ENCODE results near the gene CAPS. TPM values are rescaled to one million over a fixed set of nuclear protein-coding genes. Genes with fewer than 3 reads are reported as not detected.
"Not testable (repeated sequence)": the region's sequence is repeated elsewhere in the genome, so short reads cannot be mapped to it uniquely, and the experiment has no call there.

CAPS gene
- total RNA-seq, 1 donor from 2014 or later: 13.9 TPM

GRCh38 chr19:5881543-5882299 is 32.3 kb upstream of the CAPS start:
- H3K27me3 Mint-ChIP-seq: no peaks in the 10 kb centered on the region
- H3K27ac Mint-ChIP-seq: no peak overlapping the region
- no peaks in the 10 kb centered on the region for H3K9me3 Mint-ChIP-seq
- DNase-seq (ENCODE audit: extremely low spot score, unreplicated experiment): no peak
- H3K36me3 Mint-ChIP-seq: no peaks in the 10 kb centered on the region
- H3K4me1 Mint-ChIP-seq (ENCODE audit: unreplicated experiment): peaks cover 13% of the 10 kb centered on the region
- TF ChIP-seq CTCF (conservative IDR thresholded peaks at IDR 0.05): no peak
- no peak overlapping the region for H3K4me3 Mint-ChIP-seq

GRCh38 chr19:5882421-5882968 is 31.6 kb upstream of the CAPS start:
- Mint-ChIP-seq H3K4me1 (ENCODE audit: unreplicated experiment) (peaks cover 13% of the 10 kb centered on the region), H3K9me3 (no peaks in the 10 kb centered on the region), H3K27me3 (no peaks in the 10 kb centered on the region), H3K4me3 (no peak overlapping the region), H3K27ac (no peak overlapping the region), H3K36me3 (no peaks in the 10 kb centered on the region)
- TF ChIP-seq CTCF (conservative IDR thresholded peaks at IDR 0.05): no peak
- DNase-seq (ENCODE audit: extremely low spot score, unreplicated experiment): no peak

- not testable (repeated sequence) for H3K4me3 Mint-ChIP-seq; H3K36me3 Mint-ChIP-seq; H3K27me3 Mint-ChIP-seq; H3K9me3 Mint-ChIP-seq; DNase-seq (ENCODE audit: extremely low spot score, unreplicated experiment)
- Mint-ChIP-seq H3K4me1 (ENCODE audit: unreplicated experiment) (peaks cover 13% of the 10 kb centered on the region), H3K27ac (peak overlapping the region; percentile 12)
Measured at GRCh38 chr19:5883157-5883873, 30.7 kb upstream of the CAPS start.

GRCh38 chr19:5884065-5884811 is 29.8 kb upstream of the CAPS start:
- H3K27ac Mint-ChIP-seq; H3K4me3 Mint-ChIP-seq; DNase-seq (ENCODE audit: extremely low spot score, unreplicated experiment); H3K9me3 Mint-ChIP-seq; H3K27me3 Mint-ChIP-seq; H3K36me3 Mint-ChIP-seq: not testable (repeated sequence)
- H3K4me1 Mint-ChIP-seq (ENCODE audit: unreplicated experiment): peaks cover 13% of the 10 kb centered on the region

- Mint-ChIP-seq H3K4me1 (ENCODE audit: unreplicated experiment) (peaks cover 4% of the 10 kb centered on the region), H3K9me3 (no peaks in the 10 kb centered on the region), H3K36me3 (no peaks in the 10 kb centered on the region), H3K4me3 (no peak overlapping the region), H3K27ac (peak overlapping the region; percentile 34), H3K27me3 (no peaks in the 10 kb centered on the region)
- no peak for DNase-seq (ENCODE audit: extremely low spot score, unreplicated experiment)
- no peak for TF ChIP-seq CTCF (conservative IDR thresholded peaks at IDR 0.05)
Measured at GRCh38 chr19:5889288-5889971, 24.6 kb upstream of the CAPS start.

GRCh38 chr19:5890099-5890498 is 24.0 kb upstream of the CAPS start:
- no peaks in the 10 kb centered on the region for H3K36me3 Mint-ChIP-seq
- H3K27me3 Mint-ChIP-seq: no peaks in the 10 kb centered on the region
- no peak overlapping the region for H3K4me3 Mint-ChIP-seq
- no peak for DNase-seq (ENCODE audit: extremely low spot score, unreplicated experiment)
- no peak for TF ChIP-seq CTCF (conservative IDR thresholded peaks at IDR 0.05)
- H3K9me3 Mint-ChIP-seq: no peaks in the 10 kb centered on the region
- peaks cover 4% of the 10 kb centered on the region for H3K4me1 Mint-ChIP-seq (ENCODE audit: unreplicated experiment)
- H3K27ac Mint-ChIP-seq: no peak overlapping the region

All from type B pancreatic cell (in vitro differentiated cells).